ENCODE data around the gene SRL.
"Not testable (repeated sequence)": the region's sequence is repeated elsewhere in the genome, so short reads cannot be mapped to it uniquely, and the experiment has no call there.

The SRL gene

GRCh38 chr16:4232541-4233386, 9.1 kb downstream of the SRL start:
- DNase-seq, result no peak
- in situ Hi-C loops (cut with MboI; ENCODE audit: low pct_unique_long_range_greater_than_20kb, low sequenced_read_pairs), result no loop called here

DNA sequence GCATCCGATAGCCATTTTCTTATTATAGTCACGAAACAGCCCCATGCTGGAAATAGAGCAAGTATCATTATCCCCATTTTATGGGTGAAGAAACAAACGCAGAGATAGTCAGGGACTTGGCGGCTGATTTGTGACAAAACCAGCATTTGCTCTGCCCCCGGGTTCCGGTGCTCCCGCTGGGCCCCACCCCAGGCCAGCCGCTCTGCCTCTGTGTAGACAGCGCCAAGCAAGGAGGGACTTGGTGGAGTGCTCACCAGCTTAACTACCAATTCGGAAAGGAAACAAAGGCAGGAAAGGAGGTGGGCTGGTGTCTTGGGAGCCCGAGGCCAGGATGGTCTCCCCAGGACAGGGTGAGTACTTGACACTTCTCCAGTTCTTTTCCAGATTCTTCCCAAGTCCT, 10.0 kb downstream of the SRL start:
- in situ Hi-C loops (cut with MboI; ENCODE audit: low pct_unique_long_range_greater_than_20kb, low sequenced_read_pairs), result no loop called here
- DNase-seq, result no peak

DNA sequence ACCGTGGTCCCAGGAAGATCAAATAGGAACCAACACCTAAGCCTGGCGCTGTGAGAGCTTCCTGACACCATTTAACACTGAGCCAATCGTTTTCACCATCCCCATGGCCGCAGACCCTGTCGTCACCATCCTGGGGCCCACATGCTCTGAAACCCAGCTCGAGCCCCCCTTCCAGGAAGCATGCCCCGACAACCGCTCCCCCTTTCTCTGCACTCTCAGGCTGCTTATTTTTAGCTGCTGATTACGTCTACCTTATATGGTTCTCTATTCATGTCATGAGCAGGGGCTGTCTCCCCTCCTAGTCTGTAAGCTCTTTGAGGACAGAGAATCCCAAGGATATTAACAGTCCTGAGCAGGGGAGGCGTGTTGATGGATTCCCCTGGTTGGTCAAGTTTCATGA, 10.5 kb downstream of the SRL start:
- in situ Hi-C loops (cut with MboI; ENCODE audit: low pct_unique_long_range_greater_than_20kb, low sequenced_read_pairs), result no loop called here
- no peak for DNase-seq

GRCh38 chr16:4227040-4227332, 14.9 kb downstream of the SRL start:
- no peak for DNase-seq
- in situ Hi-C loops (cut with MboI; ENCODE audit: low pct_unique_long_range_greater_than_20kb, low sequenced_read_pairs), result no loop called here

GRCh38 chr16:4226251-4227039, 15.4 kb downstream of the SRL start:
- DNase-seq, result no peak
- in situ Hi-C loops (cut with MboI; ENCODE audit: low pct_unique_long_range_greater_than_20kb, low sequenced_read_pairs), result no loop called here

DNA sequence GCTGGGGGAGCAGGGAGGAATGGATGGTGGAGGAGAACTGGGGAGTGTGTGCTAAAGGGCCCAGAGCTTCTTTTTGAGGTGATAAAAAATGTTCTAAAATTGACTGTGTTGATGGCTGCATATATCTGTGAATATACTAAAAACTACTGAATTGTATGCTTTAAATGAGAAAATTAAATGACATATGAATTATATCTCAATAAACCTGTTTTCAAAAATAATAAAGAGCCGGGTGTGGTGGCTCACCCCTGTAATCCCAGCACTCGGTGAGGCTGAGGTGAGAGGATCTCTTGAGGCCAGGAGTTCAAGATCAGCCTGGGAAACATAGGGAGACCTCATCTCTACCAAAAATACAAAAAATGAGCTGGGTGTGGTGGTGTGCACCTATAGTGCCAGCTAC, 16.8 kb downstream of the SRL start:
- no peak for DNase-seq
- in situ Hi-C loops (cut with MboI; ENCODE audit: low pct_unique_long_range_greater_than_20kb, low sequenced_read_pairs), result no loop called here

DNA sequence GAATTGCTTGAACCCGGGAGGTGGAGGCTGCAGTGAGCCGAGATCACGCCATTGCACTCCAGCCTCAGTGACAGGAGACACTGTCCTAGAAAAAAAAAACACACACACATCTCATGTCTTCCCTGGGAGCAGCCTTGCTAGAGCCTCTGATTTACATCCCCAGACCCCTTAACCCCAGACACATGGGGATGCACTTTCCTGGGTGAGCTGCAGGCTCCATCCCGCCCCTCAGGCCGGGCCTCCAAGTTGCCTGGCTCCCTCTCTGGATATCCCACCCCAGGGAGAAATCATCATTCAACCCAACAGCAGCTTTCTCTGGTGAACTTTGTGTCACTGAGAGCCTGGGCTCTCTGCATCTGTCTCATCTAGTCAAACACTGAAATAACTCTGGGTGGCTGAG, 21.5 kb downstream of the SRL start:
- no peak for DNase-seq
- in situ Hi-C loops (cut with MboI; ENCODE audit: low pct_unique_long_range_greater_than_20kb, low sequenced_read_pairs), result no loop called here

DNA sequence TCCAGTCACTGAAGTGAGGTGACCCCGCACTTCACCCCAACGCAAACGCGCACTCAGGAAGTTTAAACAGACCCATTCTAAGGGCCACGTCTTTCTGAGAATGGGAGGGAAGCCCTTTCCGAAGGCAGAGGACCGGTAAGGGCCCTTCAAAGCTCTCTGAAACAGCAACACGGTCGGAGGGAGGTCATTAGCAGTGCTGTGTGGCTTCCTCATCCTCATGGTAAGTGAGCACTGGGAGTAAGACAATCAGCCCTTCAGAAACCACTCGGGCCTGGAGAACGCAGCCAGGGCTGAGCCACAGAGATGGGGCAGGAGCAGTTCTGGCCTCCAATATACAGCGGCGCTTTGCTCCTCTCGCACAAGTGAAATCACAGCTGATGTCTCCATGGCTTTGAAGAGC, 23.7 kb downstream of the SRL start:
- no peak for DNase-seq
- in situ Hi-C loops (cut with MboI; ENCODE audit: low pct_unique_long_range_greater_than_20kb, low sequenced_read_pairs), result no loop called here

GRCh38 chr16:4217204-4218131, 24.4 kb downstream of the SRL start:
- DNase-seq, result no peak
- in situ Hi-C loops (cut with MboI; ENCODE audit: low pct_unique_long_range_greater_than_20kb, low sequenced_read_pairs), result no loop called here

DNA sequence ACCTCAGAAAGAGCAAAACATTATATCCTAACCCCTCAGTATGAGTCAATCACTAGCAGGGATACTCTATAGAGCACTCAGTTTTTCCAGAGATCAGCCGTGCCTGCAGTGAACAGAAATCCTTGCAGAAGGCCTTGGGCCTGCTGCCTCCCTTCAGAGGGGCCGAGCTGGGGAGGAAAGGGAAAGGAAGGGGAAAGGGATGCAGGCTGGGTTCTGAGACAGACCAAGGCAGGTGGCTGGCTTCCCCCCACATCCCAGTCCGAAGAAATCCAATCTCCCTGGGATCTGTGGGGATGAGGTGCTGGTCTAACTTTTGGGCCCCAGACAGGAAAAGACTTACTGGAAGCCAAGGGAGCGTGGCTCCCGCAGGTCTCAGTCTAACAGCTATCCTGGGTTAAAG, 25.3 kb downstream of the SRL start:
- DNase-seq, result no peak
- in situ Hi-C loops (cut with MboI; ENCODE audit: low pct_unique_long_range_greater_than_20kb, low sequenced_read_pairs), result no loop called here

- in situ Hi-C loops (cut with MboI; ENCODE audit: low pct_unique_long_range_greater_than_20kb, low sequenced_read_pairs), result no loop called here
- no peak for DNase-seq
Observed at GRCh38 chr16:4215106-4215505, 26.8 kb downstream of the SRL start.

GRCh38 chr16:4214215-4214621, 27.7 kb downstream of the SRL start:
- DNase-seq, result no peak
- in situ Hi-C loops (cut with MboI; ENCODE audit: low pct_unique_long_range_greater_than_20kb, low sequenced_read_pairs), result no loop called here

- no peak for DNase-seq
- in situ Hi-C loops (cut with MboI; ENCODE audit: low pct_unique_long_range_greater_than_20kb, low sequenced_read_pairs), result no loop called here
Observed at GRCh38 chr16:4213737-4214136, 28.1 kb downstream of the SRL start.

DNA sequence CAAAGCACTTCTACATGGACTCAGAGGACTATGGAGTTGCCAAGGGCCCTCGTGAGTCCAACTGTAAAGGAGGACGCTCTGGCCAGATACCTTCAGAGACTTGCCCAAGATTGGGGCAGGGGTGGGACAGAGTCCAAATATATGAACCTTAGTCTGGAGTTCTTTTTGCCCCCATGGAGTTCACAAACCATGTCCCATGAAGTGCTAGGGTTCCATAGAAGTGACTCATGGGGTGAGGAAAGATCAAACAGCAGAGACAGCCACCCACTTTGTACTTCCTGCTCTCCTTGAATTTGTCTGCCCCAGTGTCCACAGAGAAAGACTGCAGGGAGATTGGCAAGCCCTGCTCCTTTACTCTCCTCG, 29.0 kb downstream of the SRL start:
- in situ Hi-C loops (cut with MboI; ENCODE audit: low pct_unique_long_range_greater_than_20kb, low sequenced_read_pairs), result no loop called here
- DNase-seq, result no peak

- in situ Hi-C loops (cut with MboI; ENCODE audit: low pct_unique_long_range_greater_than_20kb, low sequenced_read_pairs), result no loop called here
- DNase-seq, result no peak
Observed at GRCh38 chr16:4212211-4212933, 29.5 kb downstream of the SRL start.

GRCh38 chr16:4211445-4212210, 30.3 kb downstream of the SRL start:
- in situ Hi-C loops (cut with MboI; ENCODE audit: low pct_unique_long_range_greater_than_20kb, low sequenced_read_pairs); DNase-seq: not testable (repeated sequence)

DNA sequence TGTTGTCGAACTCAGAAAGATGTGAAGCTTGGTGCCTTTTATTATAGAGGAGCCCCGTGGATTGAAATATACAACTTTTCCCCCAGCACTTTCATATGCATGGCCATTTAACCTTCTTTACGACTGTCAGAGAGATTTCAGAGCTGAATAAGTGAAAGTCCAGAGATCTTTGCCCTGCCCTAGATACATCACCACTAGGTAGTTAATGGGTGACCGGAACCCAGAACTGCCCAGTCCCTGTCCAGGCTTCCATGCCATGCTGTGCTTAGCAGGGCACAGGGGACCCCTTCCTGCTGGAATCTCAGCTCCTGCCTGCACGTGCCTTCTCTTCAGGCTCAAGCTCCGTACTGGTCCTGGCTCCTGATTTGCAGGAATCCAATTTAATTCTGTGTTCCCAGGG, 32.2 kb downstream of the SRL start:
- in situ Hi-C loops (cut with MboI; ENCODE audit: low pct_unique_long_range_greater_than_20kb, low sequenced_read_pairs), result no loop called here
- DNase-seq, result no peak

DNA sequence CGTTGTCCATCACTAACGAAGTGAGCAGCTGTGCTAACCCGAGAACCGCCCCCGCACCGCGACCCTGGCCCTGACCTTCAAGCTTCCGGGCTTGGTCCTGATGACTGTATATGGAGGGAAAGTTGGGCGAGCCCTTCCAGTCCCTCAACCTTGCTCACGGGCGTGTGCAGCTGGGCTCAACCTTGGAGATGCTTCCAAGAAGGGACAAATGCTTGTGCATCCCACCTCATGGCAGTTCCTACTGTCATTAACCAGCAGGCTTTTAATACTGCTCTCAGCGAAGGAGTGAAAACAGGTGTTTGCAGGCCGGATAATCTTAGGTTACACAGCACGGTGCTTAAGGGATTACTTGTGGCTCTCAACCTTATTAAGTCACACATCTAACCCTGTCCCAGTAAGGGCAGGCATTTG, 33.5 kb downstream of the SRL start:
- in situ Hi-C loops (cut with MboI; ENCODE audit: low pct_unique_long_range_greater_than_20kb, low sequenced_read_pairs), result no loop called here
- DNase-seq, result no peak
